ENCODE measurements around the gene STX7. TPM values are rescaled to one million over a fixed set of nuclear protein-coding genes. Genes with fewer than 3 reads are reported as not detected.

Gene STX7
- total RNA-seq, 2 donors from 2014 or later = 13.5 to 24.6 TPM

- no peaks in the 10 kb centered on the region for H3K9me3 ChIP-seq
- 74 to 82% methylated on average over 5 of the region's 5 CpGs for WGBS, 2 donors
- H3K4me1 ChIP-seq = no peaks in the 10 kb centered on the region
- no peak overlapping the region for H3K4me3 ChIP-seq
- TF ChIP-seq POLR2A (IDR thresholded peaks at IDR 0.05) = no peak
- no peak for TF ChIP-seq CTCF (IDR thresholded peaks at IDR 0.05)
- ATAC-seq (no peak), DNase-seq (no peak)
- peaks cover 0 to 12% of the 10 kb centered on the region in 2 donors for H3K36me3 ChIP-seq (replicated peaks in 1 of 2; ENCODE audit: insufficient read depth in 1 of 2, low read depth in 2 of 2)
- intact Hi-C loops (cut with DNase I) = no loop called here
- no peaks in the 10 kb centered on the region for H3K27me3 ChIP-seq
- no peak overlapping the region for H3K27ac ChIP-seq
Observed at GRCh38 chr6:132464538-132465256, 48.2 kb downstream of the STX7 start.

- ATAC-seq (no peak), DNase-seq (no peak)
- intact Hi-C loops (cut with DNase I) = no loop called here
- WGBS, 2 donors = 88 to 94% methylated on average over 6 of the region's 6 CpGs
- Histone ChIP-seq H3K9me3 (no peaks in the 10 kb centered on the region), H3K27ac (no peak overlapping the region), H3K4me1 (no peaks in the 10 kb centered on the region), H3K27me3 (no peaks in the 10 kb centered on the region), H3K36me3 (replicated peaks in 1 of 2; ENCODE audit: insufficient read depth in 1 of 2, low read depth in 2 of 2) (peaks cover 0 to 21% of the 10 kb centered on the region in 2 donors), H3K4me3 (no peak overlapping the region)
- TF ChIP-seq POLR2A (IDR thresholded peaks at IDR 0.05) = no peak
- TF ChIP-seq CTCF (IDR thresholded peaks at IDR 0.05) = no peak
Observed at GRCh38 chr6:132461958-132462357, 51.0 kb downstream of the STX7 start.

GRCh38 chr6:132459605-132459952 lies 53.3 kb downstream of the STX7 start:
- DNase-seq = no peak
- H3K4me1 ChIP-seq = no peaks in the 10 kb centered on the region
- ATAC-seq = no peak
- TF ChIP-seq CTCF (IDR thresholded peaks at IDR 0.05) (no peak), POLR2A (IDR thresholded peaks at IDR 0.05) (no peak)
- H3K4me3 ChIP-seq = no peak overlapping the region
- intact Hi-C loops (cut with DNase I) = no loop called here
- H3K27ac ChIP-seq = no peak overlapping the region
- WGBS, 2 donors = 73 to 84% methylated on average over 3 of the region's 3 CpGs
- no peaks in the 10 kb centered on the region for H3K27me3 ChIP-seq
- no peaks in the 10 kb centered on the region for H3K9me3 ChIP-seq
- H3K36me3 ChIP-seq (replicated peaks in 1 of 2; ENCODE audit: insufficient read depth in 1 of 2, low read depth in 2 of 2) = peaks cover 0 to 19% of the 10 kb centered on the region in 2 donors

GRCh38 chr6:132458887-132459604 lies 53.9 kb downstream of the STX7 start:
- no peak for ATAC-seq
- no peaks in the 10 kb centered on the region for H3K9me3 ChIP-seq
- intact Hi-C loops (cut with DNase I) = no loop called here
- no peak overlapping the region for H3K4me3 ChIP-seq
- no peak for DNase-seq
- H3K27me3 ChIP-seq = no peaks in the 10 kb centered on the region
- no peak overlapping the region for H3K27ac ChIP-seq
- TF ChIP-seq POLR2A (IDR thresholded peaks at IDR 0.05) (no peak), CTCF (IDR thresholded peaks at IDR 0.05) (no peak)
- no peaks in the 10 kb centered on the region for H3K4me1 ChIP-seq
- H3K36me3 ChIP-seq (replicated peaks in 1 of 2; ENCODE audit: insufficient read depth in 1 of 2, low read depth in 2 of 2) = peaks cover 0 to 19% of the 10 kb centered on the region in 2 donors
- 82 to 84% methylated on average over 6 of the region's 6 CpGs for WGBS, 2 donors
